C4-2B (cell line): ENCODE results near the gene CDC42BPA.

Source experiments
- ZFX ChIP-seq: fragments of 450-650 bp; IDR thresholded peaks from 2 replicates; pipeline ENCODE4 v1.6.1; 2017
- TF ChIP-seq, protein P1 (sequence below): fragments of 450-650 bp; conservative IDR thresholded peaks from 2 replicates; pipeline ENCODE4 v1.5.1; 2017; ENCODE audit warnings: mild to moderate bottlenecking

DNA sequence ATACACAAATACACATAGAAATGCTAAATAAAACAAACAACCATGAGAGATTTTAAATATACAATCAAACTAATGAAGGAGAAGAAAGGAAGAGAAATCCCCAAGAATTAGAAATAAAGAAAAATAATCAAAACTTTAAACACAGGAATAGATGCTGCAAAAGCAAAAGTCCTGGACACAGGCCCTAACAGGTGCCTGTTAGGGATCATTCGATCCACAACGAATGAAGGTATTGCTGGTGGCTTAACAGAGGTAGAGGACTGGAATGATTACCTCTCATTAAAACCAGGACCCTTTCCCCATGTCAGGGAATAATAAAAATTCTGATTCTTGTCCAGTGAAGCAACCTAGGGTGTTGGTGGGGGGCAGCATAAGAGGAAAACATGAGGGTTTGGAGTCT is 56.8 kb downstream of the CDC42BPA start:
- TF ChIP-seq, protein P1, sequence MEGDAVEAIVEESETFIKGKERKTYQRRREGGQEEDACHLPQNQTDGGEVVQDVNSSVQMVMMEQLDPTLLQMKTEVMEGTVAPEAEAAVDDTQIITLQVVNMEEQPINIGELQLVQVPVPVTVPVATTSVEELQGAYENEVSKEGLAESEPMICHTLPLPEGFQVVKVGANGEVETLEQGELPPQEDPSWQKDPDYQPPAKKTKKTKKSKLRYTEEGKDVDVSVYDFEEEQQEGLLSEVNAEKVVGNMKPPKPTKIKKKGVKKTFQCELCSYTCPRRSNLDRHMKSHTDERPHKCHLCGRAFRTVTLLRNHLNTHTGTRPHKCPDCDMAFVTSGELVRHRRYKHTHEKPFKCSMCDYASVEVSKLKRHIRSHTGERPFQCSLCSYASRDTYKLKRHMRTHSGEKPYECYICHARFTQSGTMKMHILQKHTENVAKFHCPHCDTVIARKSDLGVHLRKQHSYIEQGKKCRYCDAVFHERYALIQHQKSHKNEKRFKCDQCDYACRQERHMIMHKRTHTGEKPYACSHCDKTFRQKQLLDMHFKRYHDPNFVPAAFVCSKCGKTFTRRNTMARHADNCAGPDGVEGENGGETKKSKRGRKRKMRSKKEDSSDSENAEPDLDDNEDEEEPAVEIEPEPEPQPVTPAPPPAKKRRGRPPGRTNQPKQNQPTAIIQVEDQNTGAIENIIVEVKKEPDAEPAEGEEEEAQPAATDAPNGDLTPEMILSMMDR: no peak
- TF ChIP-seq ZFX: no peak
